ENCODE measurements around the gene MAK.
A peak's percentile ranks its signal among the peaks of the same experiment; 100 is the strongest.
"Not testable (repeated sequence)": the region's sequence is repeated elsewhere in the genome, so short reads cannot be mapped to it uniquely, and the experiment has no call there.

MAK gene

DNA sequence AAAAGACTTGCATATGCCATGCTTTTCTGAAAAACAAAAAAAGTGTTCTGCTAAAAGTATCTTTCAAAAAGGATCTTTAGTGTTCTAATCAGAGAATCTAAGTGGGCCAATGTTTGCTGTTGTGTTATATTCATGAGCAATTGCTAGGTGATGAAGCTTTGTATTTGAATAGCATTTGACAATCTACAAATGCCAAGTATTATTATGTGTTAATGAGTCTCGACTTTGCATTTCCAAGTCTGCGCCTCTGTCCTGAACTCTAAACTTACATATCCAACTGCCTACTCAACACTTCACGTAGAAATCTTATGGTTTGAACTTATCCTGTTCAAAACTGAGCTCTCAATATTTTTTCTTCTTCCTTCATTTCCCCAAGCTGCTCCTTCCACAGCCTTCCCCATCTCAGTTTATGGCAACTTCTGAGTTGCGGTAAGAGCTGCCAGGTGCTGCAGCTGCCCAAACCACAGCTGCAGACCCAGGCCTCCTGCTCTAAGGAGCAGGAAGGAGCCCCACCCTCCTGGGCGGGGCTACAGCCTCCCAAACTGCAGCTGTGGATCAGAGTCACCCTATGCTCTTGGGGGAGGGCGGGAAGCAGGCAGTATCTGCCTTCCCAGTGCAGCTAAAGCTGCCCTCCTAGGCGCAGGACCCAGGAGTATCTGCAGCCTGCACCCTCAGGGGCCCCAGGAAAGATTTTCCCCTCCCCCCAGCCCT lies 16.7 kb upstream of the MAK start:
- DNase-seq (ENCODE audit: low read depth): no peak

DNA sequence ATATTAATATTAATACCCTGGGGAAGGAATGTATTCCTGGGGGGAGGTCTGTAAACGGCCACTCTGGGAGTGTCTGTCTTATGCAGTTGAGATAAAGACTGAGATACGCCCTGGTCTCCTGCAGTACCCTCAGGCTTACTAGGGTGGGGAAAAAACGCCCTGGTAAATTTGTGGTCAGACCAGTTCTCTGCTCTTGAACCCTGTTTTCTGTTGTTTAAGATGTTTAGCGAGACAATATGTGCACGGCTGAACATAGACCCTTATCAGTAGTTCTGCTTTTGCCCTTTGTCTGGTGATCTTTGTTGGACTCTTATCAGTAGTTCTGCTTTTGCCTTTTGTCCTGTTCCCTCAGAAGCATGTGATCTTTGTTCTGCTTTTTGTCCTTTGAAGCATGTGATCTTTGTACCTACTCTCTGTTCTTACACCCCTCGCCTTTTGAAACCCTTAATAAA lies 15.5 kb upstream of the MAK start:
- not testable (repeated sequence) for DNase-seq (ENCODE audit: low read depth)

DNA sequence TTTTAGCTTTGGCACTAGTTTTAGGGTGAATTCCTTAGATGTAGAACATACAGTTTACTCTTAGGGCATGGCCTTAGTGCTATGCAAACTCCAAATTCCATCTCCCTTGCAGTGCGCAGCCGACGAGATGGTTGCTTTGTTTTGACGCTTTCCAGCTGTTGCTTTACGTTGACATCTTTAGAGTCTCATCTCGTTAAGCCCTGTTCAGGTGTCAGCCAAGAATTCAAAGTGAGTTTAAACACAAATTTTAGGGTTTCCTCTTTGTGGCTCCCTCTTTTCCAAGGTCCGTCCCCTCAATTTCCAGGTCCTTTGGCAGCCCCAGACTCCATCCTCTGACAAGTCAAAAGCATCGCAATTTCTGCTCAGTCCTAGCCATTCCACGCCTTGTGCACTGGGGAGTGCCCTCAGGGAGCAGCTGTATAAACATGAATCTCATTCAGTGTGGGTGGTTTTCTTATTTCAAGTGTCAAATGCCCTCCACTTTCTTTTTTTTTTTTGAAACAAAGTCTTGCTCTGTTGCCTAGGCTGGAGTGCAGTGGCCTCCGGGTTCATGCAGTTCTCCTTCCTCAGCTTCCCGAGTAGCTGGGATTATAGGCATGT lies 14.1 kb upstream of the MAK start:
- DNase-seq (ENCODE audit: low read depth): no peak

DNA sequence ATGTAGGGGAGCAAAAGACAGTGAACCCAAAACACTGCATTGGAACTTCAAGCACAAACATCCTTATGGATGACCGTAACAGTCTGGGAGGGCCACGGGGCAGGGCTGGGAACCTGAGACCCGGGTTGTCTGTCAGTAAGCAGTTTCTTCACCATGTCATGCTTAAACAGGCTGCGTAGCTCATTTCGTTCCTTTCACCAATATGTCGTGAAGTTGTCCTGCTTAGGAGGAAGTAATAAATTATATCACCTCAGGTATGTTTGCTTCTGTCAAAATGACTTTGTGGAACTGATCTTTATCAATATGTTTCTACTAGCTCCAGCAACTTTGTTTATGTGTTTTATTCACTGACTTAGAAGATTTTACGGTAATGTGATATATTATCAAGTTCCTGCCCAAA lies 12.4 kb upstream of the MAK start:
- no peak for DNase-seq (ENCODE audit: low read depth)

DNA sequence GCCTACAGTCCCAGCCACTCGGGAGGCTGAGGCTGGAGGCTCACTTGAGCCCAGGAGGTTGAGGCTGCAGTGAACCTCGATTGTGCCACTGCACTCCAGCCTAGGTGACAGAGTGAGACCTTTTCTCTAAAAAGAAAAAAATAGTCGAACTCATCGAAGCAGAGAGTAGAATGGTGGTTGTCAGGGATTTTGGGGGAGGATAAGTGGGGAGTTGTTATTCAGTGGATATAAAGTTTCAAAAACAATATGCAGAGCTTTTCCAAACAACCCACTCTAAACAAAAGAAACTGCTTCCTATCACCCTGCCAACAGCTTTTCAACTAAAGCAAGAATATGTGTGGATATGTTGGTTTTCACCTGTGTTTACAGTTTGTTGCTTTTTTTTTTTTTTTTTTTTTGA lies 11.6 kb upstream of the MAK start:
- no peak for DNase-seq (ENCODE audit: low read depth)

DNA sequence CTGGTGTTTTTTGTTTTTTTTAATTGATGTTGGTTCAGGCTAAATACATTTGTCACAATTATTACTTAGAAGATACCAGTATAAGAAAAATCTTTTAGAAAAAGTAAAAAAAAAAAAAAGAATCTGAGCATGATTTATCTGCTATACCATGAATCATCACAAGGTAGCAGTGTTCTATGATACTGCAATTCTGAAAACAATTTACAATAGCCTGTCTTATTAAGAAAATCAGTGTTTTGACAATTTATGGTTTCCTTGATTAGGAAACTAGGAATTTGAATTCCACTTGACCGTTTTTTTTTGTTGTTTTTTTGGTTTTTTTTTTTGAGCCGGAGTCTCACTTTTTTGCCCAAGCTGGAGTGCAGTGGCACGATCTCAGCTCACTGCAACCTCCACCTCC lies 9.3 kb upstream of the MAK start:
- DNase-seq (ENCODE audit: low read depth): no peak

DNA sequence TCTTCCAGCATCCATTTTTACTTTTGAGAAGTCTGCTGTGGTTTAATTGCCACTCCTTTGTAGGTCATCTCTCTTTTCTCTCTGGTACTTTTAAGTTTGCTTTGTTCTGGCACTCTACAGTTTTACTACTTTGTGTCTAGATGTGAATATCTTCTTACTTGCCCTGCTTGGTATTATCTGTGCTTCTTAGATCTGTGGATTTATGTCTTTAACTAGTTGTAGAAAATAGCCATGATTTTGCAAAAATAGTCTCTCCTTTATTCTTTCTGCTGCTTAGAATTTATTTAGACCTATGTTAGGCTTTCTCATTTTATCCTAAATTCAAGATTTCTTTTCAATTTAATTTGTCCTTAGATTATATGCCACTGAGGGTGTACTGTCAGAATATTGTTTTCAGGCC lies 5.2 kb upstream of the MAK start:
- DNase-seq (ENCODE audit: low read depth): no peak

DNA sequence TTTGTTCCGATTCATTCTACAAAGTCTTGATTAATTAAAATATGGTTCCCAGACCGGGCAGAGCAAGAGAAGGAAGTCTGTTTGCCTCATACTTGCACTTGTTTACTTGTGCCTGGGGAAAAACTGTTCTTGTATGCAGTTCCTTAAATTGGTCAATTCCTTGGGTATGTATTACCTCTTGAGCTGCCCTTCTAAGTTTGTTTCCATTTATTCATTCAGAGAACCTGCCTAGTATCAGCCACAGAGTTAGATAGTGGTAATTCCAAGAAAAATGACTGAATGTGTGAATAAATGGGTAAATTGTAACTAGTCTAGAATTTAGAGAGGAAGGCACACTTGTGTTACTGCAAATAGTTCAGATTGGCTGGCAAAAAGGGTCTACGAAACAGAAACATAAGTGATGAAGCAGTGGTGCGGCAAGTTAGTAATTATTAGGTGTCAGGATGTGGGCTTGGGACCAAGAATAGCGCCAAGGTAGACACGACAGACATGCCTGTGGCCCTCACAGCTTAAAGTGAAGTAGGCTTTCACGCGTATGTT lies 525 bp upstream of the MAK start:
- DNase-seq (ENCODE audit: low read depth): peak; percentile 15

DNA sequence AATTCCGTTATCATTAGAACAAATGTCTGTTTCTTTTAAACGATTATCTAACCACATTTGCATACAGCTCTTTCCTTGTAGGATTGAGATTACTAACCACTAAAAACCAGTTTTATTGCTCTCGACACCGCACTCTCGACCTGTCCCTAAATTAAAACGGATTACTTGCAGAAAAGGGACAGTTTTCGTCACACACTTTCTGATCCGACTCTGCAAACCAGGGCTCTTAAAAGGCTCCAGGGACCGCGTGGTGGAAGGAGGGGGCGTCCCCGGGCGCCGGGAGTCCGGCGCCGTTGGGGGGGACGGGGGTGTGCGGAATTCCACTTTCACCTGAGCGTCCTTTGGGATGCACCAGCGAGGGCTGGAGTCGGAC lies 731 bp downstream of the MAK start:
- no peak for DNase-seq (ENCODE audit: low read depth)

DNA sequence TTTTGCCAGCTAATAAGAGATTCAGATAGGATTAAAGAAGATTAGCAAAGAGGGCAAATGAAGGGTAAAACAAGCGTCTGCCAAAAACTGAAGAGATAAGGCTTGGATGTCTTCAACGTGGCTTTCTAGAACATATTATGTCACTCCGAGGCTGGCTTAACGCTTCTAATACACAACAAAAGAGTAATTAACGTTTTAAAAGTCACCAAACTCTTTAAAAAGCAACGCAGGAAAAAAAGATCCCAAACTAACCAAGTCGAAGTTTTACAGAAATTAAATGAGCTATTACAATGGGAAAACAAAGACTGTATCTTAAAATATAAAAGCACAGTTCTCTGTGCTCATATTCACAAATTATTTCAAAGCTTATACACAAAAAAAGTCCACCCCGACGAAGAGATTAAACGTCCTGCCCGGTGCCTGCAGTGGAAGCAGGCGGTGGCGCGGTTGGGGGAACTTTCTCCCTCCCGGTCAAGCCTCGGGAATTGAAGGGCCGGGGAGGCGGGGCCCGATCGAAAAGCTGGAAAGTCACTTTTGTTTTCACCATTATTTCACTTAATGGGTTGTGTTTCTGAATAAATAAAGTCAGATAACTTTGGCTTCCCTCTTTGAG lies 1.2 kb downstream of the MAK start:
- DNase-seq (ENCODE audit: low read depth): no peak

DNA sequence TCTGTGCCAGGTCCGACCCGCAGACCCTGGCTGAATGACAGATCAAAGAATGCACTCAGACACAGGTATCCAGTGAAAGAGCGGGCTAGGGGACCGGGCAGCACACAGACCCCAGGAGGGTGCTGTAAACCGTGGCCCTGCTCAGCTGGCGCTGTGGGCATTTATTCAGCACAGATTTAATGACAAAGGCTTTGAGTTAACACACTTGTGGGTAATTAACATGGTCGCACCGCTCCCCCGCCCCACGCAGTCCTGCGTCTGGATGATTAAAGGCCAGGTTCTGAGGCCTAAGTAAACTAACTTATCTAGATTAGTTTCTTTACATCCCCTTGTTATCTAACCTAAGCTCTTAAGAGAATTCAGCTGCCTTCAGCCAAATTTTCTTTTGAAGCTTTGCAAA lies 3.5 kb downstream of the MAK start:
- DNase-seq (ENCODE audit: low read depth): no peak

DNA sequence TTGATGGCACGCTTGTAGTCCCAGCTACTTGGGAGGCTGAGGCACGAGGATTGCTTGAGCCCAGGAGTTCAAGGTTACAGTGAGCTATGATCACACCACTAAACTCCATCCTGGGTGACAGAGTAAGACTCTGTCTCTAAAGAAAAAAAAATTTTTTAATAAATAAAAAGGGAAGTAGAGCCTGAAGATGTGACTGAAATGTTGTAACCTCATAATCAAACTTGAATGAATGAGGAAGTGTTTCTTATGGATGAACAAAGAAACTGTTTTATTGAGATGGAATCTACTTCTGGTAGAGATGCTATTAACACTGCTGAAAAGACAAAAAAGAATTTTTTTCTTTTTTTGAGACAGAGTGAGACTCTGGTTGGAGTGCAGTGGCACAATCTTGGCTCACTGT lies 6.7 kb downstream of the MAK start:
- no peak for DNase-seq (ENCODE audit: low read depth)

DNA sequence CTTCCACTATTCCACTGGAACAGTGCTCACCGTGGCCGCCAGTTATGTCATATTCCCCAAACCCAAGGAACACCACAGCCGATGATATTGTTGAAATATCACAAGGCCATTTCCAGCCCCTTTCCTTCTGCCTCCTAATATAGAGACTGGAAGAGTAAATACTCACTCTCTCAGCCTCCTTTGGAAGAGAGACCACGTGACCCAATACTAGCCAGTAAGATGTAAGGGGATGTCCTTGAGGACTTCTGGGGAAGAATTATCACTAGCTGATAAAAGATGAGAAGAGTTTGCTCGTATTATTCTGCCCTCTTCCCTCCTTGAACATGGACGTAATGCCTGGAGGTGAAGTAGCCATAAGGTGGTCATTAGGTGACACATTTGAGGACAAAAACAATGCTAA lies 13.5 kb downstream of the MAK start:
- no peak for DNase-seq (ENCODE audit: low read depth)

DNA sequence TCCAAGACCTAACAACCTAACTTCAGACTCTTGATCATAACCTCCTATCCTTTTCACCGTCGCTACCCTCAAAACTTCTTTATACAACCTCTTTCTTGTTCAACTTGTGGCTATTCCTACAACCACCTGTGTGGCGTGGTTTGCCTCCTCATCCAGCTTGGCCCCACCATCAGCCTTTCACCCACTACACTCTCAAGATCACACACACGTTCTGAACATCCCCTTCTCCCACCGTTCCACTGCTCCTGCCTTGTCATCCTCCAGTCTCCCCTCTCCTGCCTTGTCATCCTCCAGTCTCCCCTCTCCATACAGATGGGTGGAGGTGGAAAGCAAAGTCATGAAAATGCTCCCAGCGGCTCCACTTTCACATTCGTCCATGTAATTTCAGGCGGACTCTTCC lies 14.0 kb downstream of the MAK start:
- no peak for DNase-seq (ENCODE audit: low read depth)

DNA sequence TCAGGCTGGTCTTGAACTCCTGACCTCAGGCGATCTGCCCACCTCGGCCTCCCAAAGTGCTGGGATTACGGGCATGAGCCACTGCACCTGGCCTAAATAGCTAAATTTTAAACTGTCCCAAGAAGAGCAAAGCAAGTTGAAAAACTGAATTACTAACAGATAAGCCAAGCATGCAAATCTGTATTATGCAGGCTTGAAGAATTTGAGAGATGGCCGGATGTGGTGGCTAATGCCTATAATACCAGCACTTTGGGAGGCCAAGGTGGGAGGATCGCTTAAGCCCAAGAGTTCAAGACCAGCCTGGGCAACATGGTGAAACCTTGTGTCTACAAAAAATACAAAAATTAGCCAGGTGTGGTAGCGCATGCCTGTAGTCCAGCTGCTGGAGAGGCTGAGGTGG lies 24.2 kb downstream of the MAK start:
- not testable (repeated sequence) for DNase-seq (ENCODE audit: low read depth)

DNA sequence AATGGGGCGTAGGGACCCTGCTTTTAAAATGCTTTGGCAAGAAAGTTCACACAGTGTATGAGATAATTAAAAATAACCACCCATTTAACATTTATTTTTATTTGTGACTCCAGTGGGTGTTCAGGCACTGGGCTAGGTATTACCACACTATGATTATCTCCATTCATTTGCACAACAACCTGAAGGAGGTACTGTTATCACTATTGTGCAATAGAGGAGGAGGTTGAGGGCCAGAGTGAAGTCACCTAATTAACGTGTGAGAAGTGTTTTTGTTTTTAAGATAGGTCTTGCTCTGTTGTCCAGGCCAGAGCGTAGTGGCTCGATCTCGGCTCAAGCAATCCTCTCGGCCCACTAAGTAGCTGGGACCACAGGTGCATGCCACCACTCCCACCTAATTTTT lies 29.2 kb downstream of the MAK start:
- DNase-seq (ENCODE audit: low read depth): no peak

DNA sequence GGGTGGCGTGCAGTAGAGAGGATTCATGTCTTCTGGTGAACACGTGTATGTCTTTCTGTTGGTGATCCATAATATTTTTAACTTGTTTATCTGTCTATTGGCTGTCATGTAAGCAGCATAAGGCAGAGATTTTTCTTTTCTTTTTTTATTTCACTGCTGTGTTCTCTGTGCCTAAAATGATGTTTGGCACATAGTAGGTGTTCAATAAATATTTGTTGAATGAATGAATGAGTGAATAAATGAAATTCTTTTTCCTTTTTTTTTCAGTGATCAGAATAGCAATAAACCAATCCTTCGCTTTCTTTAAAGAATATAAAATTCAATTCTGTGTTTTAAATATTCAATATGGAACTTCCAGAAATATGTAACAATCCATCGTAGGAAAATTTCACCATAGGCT lies 30.0 kb downstream of the MAK start:
- no peak for DNase-seq (ENCODE audit: low read depth)

DNA sequence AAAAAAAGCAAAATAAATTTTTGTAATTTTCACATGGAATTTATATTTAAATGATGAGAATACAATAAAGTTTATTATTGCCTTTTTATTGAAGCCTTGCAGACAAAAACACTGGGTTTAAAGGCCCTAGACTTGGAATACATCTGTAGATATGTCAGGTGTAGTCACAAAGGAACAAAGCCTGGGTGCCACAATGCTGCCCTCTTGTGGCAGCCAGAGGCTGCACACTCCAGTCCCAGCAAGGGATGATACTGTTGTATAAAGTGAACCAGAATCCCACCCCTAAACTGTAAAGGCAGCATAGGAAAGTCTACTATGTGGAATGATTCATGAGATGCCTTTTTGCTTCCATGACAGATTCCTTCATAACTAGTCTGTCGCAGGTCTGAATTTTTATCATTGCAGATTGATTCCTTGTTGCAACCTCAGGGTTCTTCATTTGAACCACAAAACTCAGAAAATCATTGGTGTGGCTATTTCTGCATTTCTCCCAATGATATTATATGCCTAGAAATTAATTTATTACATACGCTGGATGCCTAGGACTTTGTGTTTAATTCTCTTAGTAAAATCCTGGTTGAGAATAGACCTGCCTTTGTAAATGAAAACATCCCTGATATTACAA lies 37.0 kb downstream of the MAK start:
- DNase-seq (ENCODE audit: low read depth): peak; percentile 48

DNA sequence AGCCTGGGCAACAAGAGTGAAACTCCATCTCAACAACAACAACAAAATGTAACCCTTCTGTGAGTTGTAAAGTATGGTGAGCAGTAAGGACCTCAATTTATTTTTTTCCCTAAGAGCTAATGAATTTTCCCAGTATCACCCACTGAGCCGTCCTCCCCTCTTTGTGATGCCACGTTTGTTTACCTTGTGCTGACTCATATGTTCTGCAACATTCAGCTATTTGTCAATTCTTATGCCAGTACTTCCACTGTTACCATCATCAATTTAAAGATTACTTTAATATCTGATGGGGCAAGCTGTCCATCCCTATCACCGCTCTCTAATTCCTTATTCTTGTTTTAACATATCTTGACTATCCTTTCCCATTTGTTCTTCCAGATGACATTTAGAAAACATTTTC lies 37.5 kb downstream of the MAK start:
- DNase-seq (ENCODE audit: low read depth): no peak

DNA sequence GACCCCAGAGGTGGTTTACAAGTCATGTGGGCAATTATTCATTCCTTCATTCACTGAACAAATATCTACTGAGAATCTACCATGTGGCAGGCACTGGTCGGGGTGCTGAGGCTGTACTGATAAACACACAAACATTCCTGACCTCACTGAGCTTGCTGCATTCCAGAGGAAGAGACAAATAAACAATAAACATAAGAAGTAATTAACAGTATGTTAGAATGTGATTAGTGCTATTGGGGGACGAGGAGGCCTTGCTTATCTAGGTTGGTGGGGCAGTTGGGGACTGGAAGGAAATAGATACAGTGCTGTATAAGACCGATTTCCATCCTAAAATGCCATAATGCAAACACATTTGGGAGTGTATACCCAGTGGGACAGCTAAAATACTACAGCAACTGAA lies 44.1 kb downstream of the MAK start:
- DNase-seq (ENCODE audit: low read depth): no peak

DNA sequence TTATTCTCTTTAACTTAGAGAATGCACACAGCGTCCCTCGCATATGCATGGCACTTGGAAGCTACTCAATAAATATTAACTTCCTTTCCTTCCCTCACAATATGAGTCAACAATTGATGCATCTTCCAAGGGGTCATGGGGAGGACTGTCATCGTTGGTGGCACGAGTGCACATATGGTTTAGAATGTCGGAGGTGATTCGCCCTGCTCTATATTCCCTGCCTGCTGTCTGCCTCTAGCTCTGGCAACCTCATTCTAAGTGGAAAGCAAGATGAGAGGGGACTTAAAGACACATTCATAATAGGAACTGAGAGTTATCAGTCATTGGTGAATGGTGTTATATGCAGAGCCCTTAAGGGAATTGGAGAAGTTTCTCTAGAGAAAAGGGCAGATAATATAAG lies 44.6 kb downstream of the MAK start:
- no peak for DNase-seq (ENCODE audit: low read depth)

DNA sequence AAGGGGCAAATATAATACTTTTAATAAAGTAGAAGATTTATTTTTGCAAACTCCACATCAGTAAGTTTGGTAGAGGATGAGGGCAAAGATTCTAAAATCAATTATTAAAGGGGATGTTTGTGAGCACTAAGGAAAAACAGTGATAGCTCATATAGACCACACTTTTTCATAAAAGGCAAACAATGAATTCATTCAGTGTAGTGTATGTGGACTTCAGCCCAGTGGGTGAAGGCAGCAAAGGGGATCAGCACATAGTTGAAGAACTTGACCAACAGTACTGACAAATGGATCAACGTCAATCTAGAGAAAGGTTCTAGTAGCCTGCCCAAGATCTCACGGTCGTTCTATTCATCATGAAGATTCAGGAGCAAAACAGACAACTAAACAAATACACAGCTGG lies 45.3 kb downstream of the MAK start:
- DNase-seq (ENCODE audit: low read depth): no peak

DNA sequence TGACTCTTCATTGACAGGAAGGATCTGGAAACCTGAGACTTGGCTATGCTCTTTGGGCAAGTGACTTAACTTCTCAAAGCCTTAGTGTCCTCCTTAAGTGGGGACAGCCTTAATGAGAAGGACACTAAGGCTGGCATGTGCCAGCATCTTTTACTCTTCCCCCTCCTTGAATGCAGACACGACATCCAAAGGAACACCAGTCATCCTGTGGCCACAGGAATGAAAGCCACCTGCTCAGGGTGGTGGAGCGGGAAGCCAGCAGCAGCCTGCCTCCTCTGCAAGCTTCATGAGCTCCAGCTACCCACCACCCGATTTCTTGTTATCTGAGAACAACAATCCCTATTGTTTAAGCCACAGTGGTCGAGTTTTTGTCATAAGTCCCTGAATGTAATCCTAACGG lies 46.2 kb downstream of the MAK start:
- no peak for DNase-seq (ENCODE audit: low read depth)

Data from activated T-cell treated with anti-CD3 and anti-CD28 coated beads for 24 hours (primary cell).